CD4-positive, alpha-beta T cell (primary cell): ENCODE data around the gene FA2H. TPM values are rescaled to one million over a fixed set of nuclear protein-coding genes. Genes with fewer than 3 reads are reported as not detected.

Source experiments
- ATAC-seq: fragments of 200-7000 bp; cut with Tn5 transposase; one replicate; pipeline ENCODE4 v1.10.0; 2022; ENCODE audit warnings: mild to moderate bottlenecking; ENCODE audit not compliant: poor library complexity
- CTCF ChIA-PET: fragments of 350-600 bp; sonication (Branson Sonifier 250); formaldehyde crosslinking; loops from one replicate; lab custom pipeline; 2021; ENCODE audit warnings: antibody characterized with exemption, inconsistent platforms; lab: Charles Lee
- POLR2A ChIA-PET: fragments of 350-600 bp; sonication (Branson Sonifier 250); formaldehyde crosslinking; loops from one replicate; lab custom pipeline; 2021; ENCODE audit warnings: antibody characterized with exemption, inconsistent platforms; lab: Charles Lee
- DNase-seq, 14 experiments: peaks; one replicate each; pipeline ENCODE4 v3.0.0-alpha.2; 2013 to 2020; ENCODE audit warnings: mixed read lengths in 2 of 14
- H3K27ac ChIP-seq, 2 donors: one replicate each; pipeline versions ENCODE4 v1.5.1 to v1.7.0; 2013; ENCODE audit warnings: low read length in 2 of 2, low read depth in 1 of 2, mild to moderate bottlenecking in 1 of 2
- H3K27me3 ChIP-seq, 2 experiments: 1 replicate in 1 of 2; 2 replicates in 1 of 2; pipeline versions ENCODE4 v1.6.1 to v1.7.0; 2013; ENCODE audit warnings: low read length in 2 of 2, control low read depth in 1 of 2, mild to moderate bottlenecking in 1 of 2, moderate library complexity in 1 of 2; ENCODE audit not compliant: insufficient read depth in 2 of 2, control insufficient read depth in 1 of 2
- H3K36me3 ChIP-seq: one replicate; pipeline ENCODE4 v1.6.1; 2013; ENCODE audit warnings: low read length, control low read depth; ENCODE audit not compliant: insufficient read depth
- H3K4me1 ChIP-seq: one replicate; pipeline ENCODE4 v1.6.1; 2013; ENCODE audit warnings: low read length, control low read depth; ENCODE audit not compliant: insufficient read depth
- H3K4me3 ChIP-seq: one replicate; pipeline ENCODE4 v1.5.1; 2013; ENCODE audit warnings: mild to moderate bottlenecking, low read length, moderate library complexity
- H3K9me3 ChIP-seq, 2 experiments: 1 replicate in 1 of 2; 2 replicates in 1 of 2; pipeline versions ENCODE4 v1.6.1 to v1.7.0; 2013; ENCODE audit warnings: low read length in 2 of 2, mild to moderate bottlenecking in 2 of 2, control low read depth in 1 of 2, moderate library complexity in 1 of 2; ENCODE audit not compliant: control insufficient read depth in 1 of 2, insufficient read depth in 1 of 2
- H3K27ac Mint-ChIP-seq: one replicate; pipeline ENCODE4 v1.8.0; 2020; ENCODE audit warnings: mixed read lengths
- H3K27me3 Mint-ChIP-seq: one replicate; pipeline ENCODE4 v1.8.0; 2021; ENCODE audit warnings: mixed read lengths
- H3K36me3 Mint-ChIP-seq: one replicate; pipeline ENCODE4 v1.8.0; 2021; ENCODE audit warnings: low read depth, mixed read lengths
- H3K4me1 Mint-ChIP-seq: one replicate; pipeline ENCODE4 v1.8.0; 2021; ENCODE audit warnings: low read depth, mixed read lengths
- H3K4me3 Mint-ChIP-seq: one replicate; pipeline ENCODE4 v1.8.0; 2020; ENCODE audit warnings: mild to moderate bottlenecking, mixed read lengths
- H3K9me3 Mint-ChIP-seq: one replicate; pipeline ENCODE4 v1.8.0; 2020; ENCODE audit warnings: mixed read lengths
- CTCF ChIP-seq: fragments of 200-600 bp; IDR thresholded peaks from one replicate; pipeline ENCODE4 v1.8.0; 2022; ENCODE audit warnings: antibody characterized with exemption, mild to moderate bottlenecking
- intact Hi-C, 2 experiments: fragments of 100-400 bp; cut with DNase I in 1 of 2; cut with micrococcal nuclease in 1 of 2; formaldehyde crosslinking; loops; one replicate each; pipeline versions ENCODE4 v1.15.1 to v1.9.0; 2023 to 2025; cut with DNase I, micrococcal nuclease
- total RNA-seq, 174 experiments: library from RNA in 2 of 174; stranded (reverse) in 2 of 174; gene quantifications; one replicate each; pipeline ENCODE4 v1.2.3 and lab custom pipeline; 2021 to 2026

FA2H gene
- total RNA-seq, 2 experiments from 2014 or later = not detected

DNA sequence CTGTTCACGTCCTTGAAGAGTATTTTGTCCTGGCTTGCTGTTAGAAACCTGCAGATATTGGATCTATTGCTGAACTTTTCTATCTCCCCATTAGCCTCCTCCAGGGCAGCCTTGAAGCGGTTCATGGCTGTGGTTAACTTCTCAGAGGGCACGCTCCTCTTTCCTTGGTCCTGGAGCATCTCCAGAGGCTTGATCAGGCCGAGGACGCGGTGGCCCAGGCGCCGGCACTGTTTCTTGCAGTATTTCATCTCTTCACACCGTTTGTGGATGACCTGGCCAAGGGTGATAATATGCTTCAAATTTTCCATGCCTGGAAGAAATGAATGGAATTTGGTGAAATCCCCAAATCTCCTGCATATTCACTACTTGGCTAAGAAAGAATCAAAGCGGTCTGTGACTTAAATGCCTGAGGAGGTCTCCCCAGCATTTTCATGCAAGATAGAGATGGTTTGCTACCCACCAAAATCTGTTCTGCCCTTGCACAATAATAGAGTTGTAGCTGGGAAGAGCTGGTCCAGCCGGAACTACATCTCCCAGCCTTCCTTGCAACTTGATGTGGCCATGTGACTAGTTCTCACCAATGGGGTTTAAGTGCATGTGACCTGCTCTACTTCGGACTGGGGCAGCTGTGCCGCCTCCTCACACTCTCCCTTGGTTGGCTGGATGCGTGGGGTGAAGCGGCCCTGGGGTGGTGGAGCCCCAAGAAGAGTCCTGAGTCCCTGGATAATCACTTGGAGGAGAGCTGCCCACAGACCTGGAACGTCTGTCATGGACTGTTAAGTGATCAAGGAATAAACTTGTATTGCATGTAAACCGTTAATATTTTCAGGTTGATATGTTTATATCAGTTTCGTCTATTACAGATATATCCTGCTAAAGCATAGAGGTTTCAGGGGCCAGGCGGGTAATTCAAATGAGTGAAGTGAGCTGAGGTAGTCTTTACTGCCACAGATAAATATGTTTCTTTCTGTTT lies 78.9 kb downstream of the FA2H start:
- Histone ChIP-seq H3K27ac (no peak overlapping the region), H3K27me3 (no peaks in the 10 kb centered on the region), H3K4me1 (peaks cover 44% of the 10 kb centered on the region), H3K9me3 (no peaks in the 10 kb centered on the region), H3K4me3 (peak overlapping the region; percentile 39), H3K36me3 (peaks cover 45% of the 10 kb centered on the region)
- ChIA-PET CTCF (interaction anchor here (0.7 to 1.6 kb wide), 2 partner anchors 9 to 167 kb away, joined by 4 read pairs; no protein-coding TSS in a partner anchor), POLR2A (interaction anchor here (1.8 kb wide), 1 partner anchor 29 kb away, joined by 10 read pairs; the partner anchor contains the start of gene RFWD3)
- ATAC-seq (peak; percentile 73), DNase-seq (peak; percentile 24 to 89 (median 42))
- Mint-ChIP-seq H3K9me3 (no peaks in the 10 kb centered on the region), H3K36me3 (peaks cover 60% of the 10 kb centered on the region), H3K4me3 (peak overlapping the region; percentile 89), H3K27me3 (no peaks in the 10 kb centered on the region), H3K27ac (peak overlapping the region; percentile 75), H3K4me1 (peaks cover 71% of the 10 kb centered on the region)
- TF ChIP-seq CTCF = no peak
- intact Hi-C loops = no loop called here

DNA sequence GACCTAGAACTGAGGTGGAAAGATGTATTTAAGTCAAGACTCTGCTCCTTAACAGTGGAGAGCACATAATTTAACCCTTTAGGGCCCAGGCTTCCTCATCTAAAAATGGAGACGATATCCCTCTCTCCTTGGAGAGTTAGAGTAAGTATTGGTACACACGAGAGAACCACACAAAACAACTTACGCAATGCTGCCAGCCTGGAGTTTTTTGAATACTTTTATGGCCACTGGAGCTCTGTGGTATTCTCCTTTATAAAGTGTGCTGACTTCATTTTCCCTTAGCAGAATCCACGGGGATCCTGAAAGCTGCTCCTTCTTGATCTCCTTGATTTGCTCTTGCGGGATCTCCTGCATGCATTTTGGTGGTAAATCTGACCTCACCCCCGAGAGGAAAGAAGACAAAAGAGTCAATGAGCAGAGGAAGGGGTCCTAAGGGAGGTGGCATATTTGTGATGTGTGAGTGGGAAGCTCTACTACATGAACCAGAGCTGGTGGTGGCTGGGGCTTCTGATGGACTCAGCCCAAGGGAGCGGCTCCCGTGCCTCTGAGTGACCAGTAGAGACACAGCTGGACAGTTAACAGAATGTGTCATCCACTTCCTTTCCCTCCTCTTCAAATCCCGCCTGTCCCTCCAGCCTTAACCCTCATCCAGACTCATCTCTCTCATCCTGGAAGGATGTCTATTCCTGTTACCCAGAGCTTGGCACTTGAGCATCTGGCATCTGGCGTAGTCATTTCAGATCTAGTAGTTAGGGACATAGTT lies 83.3 kb downstream of the FA2H start:
- Histone ChIP-seq H3K4me3 (no peak overlapping the region), H3K9me3 (no peaks in the 10 kb centered on the region), H3K4me1 (peaks cover 18% of the 10 kb centered on the region), H3K27me3 (no peaks in the 10 kb centered on the region), H3K36me3 (peaks cover 70% of the 10 kb centered on the region), H3K27ac (no peak overlapping the region)
- H3K9me3 Mint-ChIP-seq = no peaks in the 10 kb centered on the region
- intact Hi-C loops = no loop called here
- DNase-seq (no peak), ATAC-seq (no peak)
- ChIA-PET POLR2A (no interaction called here), CTCF (no interaction called here)
- TF ChIP-seq CTCF = no peak
- peaks cover 31% of the 10 kb centered on the region for H3K4me1 Mint-ChIP-seq
- peaks cover 93% of the 10 kb centered on the region for H3K36me3 Mint-ChIP-seq
- H3K27ac Mint-ChIP-seq = no peak overlapping the region
- no peaks in the 10 kb centered on the region for H3K27me3 Mint-ChIP-seq
- no peak overlapping the region for H3K4me3 Mint-ChIP-seq

GRCh38 chr16:74682556-74682955 lies 92.1 kb downstream of the FA2H start:
- TF ChIP-seq CTCF = no peak
- intact Hi-C loops = no loop called here
- Mint-ChIP-seq H3K4me1 (no peaks in the 10 kb centered on the region), H3K27ac (no peak overlapping the region), H3K27me3 (no peaks in the 10 kb centered on the region), H3K36me3 (peaks cover 84% of the 10 kb centered on the region), H3K4me3 (no peak overlapping the region), H3K9me3 (no peaks in the 10 kb centered on the region)
- ATAC-seq = no peak
- H3K4me3 ChIP-seq = no peak overlapping the region
- H3K4me1 ChIP-seq = no peaks in the 10 kb centered on the region
- H3K36me3 ChIP-seq = peaks cover 83% of the 10 kb centered on the region
- no peak overlapping the region for H3K27ac ChIP-seq
- ChIA-PET CTCF (no interaction called here), POLR2A (no interaction called here)
- no peaks in the 10 kb centered on the region for H3K27me3 ChIP-seq
- DNase-seq = no peak
- no peaks in the 10 kb centered on the region for H3K9me3 ChIP-seq
